CD14-positive monocyte (primary cell): ENCODE measurements around the gene SLC37A1. TPM values are rescaled to one million over a fixed set of nuclear protein-coding genes. Genes with fewer than 3 reads are reported as not detected.

ENCODE experiments used
- DNase-seq, 3 donors: peaks; one replicate each; pipeline ENCODE4 v3.0.0-alpha.2; 2011 to 2022
- H2AFZ ChIP-seq: 2 replicates; pipeline ENCODE4 v1.6.0; 2012; ENCODE audit warnings: mild to moderate bottlenecking, low read depth, low read length, inconsistent platforms; ENCODE audit not compliant: insufficient read depth, poor library complexity, severe bottlenecking
- H3K27ac ChIP-seq, 2 donors: 1 replicate in 1 of 2; 2 replicates in 1 of 2; pipeline ENCODE4 v1.5.1; 2012 to 2013; ENCODE audit warnings: low read length in 2 of 2, control low read depth in 1 of 2, inconsistent platforms in 1 of 2, low read depth in 1 of 2, mild to moderate bottlenecking in 1 of 2
- H3K27me3 ChIP-seq, 2 donors: one replicate each; pipeline versions ENCODE4 v1.6.0 to v1.6.1; 2011 to 2013; ENCODE audit warnings: low read length in 2 of 2; ENCODE audit not compliant: control insufficient read depth in 2 of 2, insufficient read depth in 2 of 2
- H3K36me3 ChIP-seq, 2 donors: replicated peaks in 1 of 2; 1 replicate in 1 of 2; 2 replicates in 1 of 2; pipeline versions ENCODE4 v1.5.1 to v1.6.1; 2012 to 2013; ENCODE audit warnings: low read length in 2 of 2, control low read depth in 1 of 2, inconsistent platforms in 1 of 2, mild to moderate bottlenecking in 1 of 2; ENCODE audit not compliant: insufficient read depth in 2 of 2, control insufficient read depth in 1 of 2
- H3K4me1 ChIP-seq, 2 donors: 1 replicate in 1 of 2; 2 replicates in 1 of 2; pipeline versions ENCODE4 v1.5.1 to v1.6.1; 2012 to 2013; ENCODE audit warnings: low read length in 2 of 2, control low read depth in 1 of 2, inconsistent platforms in 1 of 2, mild to moderate bottlenecking in 1 of 2, moderate library complexity in 1 of 2; ENCODE audit not compliant: insufficient read depth in 2 of 2, control insufficient read depth in 1 of 2
- H3K4me2 ChIP-seq: replicated peaks from 2 replicates; pipeline ENCODE3; 2012; ENCODE audit warnings: low read length, moderate library complexity, mild to moderate bottlenecking; ENCODE audit not compliant: poor library complexity, severe bottlenecking; ENCODE audit errors: extremely low read depth
- H3K4me3 ChIP-seq, 3 experiments: fragments of 200-600 bp in 1 of 3; sonication (generic) in 1 of 3; replicated peaks in 1 of 3; 1 replicate in 2 of 3; 2 replicates in 1 of 3; pipeline ENCODE4 v1.5.1; 2011 to 2013; ENCODE audit warnings: low read length in 3 of 3, mild to moderate bottlenecking in 3 of 3, control low read depth in 2 of 3, low read depth in 2 of 3, inconsistent platforms in 1 of 3, moderate library complexity in 1 of 3
- H3K79me2 ChIP-seq: 2 replicates; pipeline ENCODE4 v1.6.0; 2012; ENCODE audit warnings: mild to moderate bottlenecking, control low read depth, inconsistent platforms, low read length, moderate library complexity; ENCODE audit not compliant: insufficient read depth
- H3K9ac ChIP-seq: 2 replicates; pipeline ENCODE4 v1.6.0; 2017; ENCODE audit warnings: low read length, mild to moderate bottlenecking; ENCODE audit not compliant: insufficient read depth, poor library complexity, severe bottlenecking
- H3K9me3 ChIP-seq, 2 donors: replicated peaks in 1 of 2; 1 replicate in 1 of 2; 2 replicates in 1 of 2; pipeline versions ENCODE4 v1.5.1 to v1.6.1; 2012 to 2013; ENCODE audit warnings: low read length in 2 of 2, control low read depth in 1 of 2; ENCODE audit not compliant: control insufficient read depth in 1 of 2, insufficient read depth in 1 of 2
- H4K20me1 ChIP-seq: 2 replicates; pipeline ENCODE4 v1.6.0; 2012; ENCODE audit warnings: mild to moderate bottlenecking, low read length, control low read depth, moderate library complexity; ENCODE audit not compliant: insufficient read depth
- H3K27ac Mint-ChIP-seq, 7 donors: one replicate each; pipeline ENCODE4 v1.8.0; 2020; ENCODE audit warnings: mild to moderate bottlenecking in 7 of 7, mixed read lengths in 7 of 7, moderate library complexity in 6 of 7, inconsistent platforms in 2 of 7
- H3K27me3 Mint-ChIP-seq, 3 donors: one replicate each; pipeline ENCODE4 v1.8.0; 2021 to 2022; ENCODE audit warnings: low read depth in 3 of 3, mild to moderate bottlenecking in 3 of 3, mixed read lengths in 3 of 3, moderate library complexity in 3 of 3, inconsistent platforms in 1 of 3
- H3K36me3 Mint-ChIP-seq, 2 donors: one replicate each; pipeline ENCODE4 v1.8.0; 2020; ENCODE audit warnings: mixed read lengths in 2 of 2, inconsistent platforms in 1 of 2, mild to moderate bottlenecking in 1 of 2
- H3K4me1 Mint-ChIP-seq: one replicate; pipeline ENCODE4 v1.8.0; 2020; ENCODE audit warnings: mild to moderate bottlenecking, mixed read lengths
- H3K4me3 Mint-ChIP-seq, 2 donors: one replicate each; pipeline ENCODE4 v1.8.0; 2020; ENCODE audit warnings: mild to moderate bottlenecking in 2 of 2, mixed read lengths in 2 of 2, moderate library complexity in 1 of 2
- H3K9me3 Mint-ChIP-seq, 7 donors: one replicate each; pipeline ENCODE4 v1.8.0; 2020 to 2022; ENCODE audit warnings: mixed read lengths in 7 of 7, mild to moderate bottlenecking in 6 of 7, moderate library complexity in 6 of 7, inconsistent platforms in 2 of 7
- CTCF ChIP-seq: fragments of 200-600 bp; IDR thresholded peaks from one replicate; pipeline ENCODE4 v1.8.0; 2022; ENCODE audit warnings: antibody characterized with exemption, mild to moderate bottlenecking
- WGBS: methylation state at CpG from one replicate; pipeline ENCODE4 v1.1.5; 2013; ENCODE audit warnings: missing lambda C conversion rate; ENCODE audit not compliant: insufficient coverage; 5-methylcytosine and 5-hydroxymethylcytosine counted together
- intact Hi-C, 2 donors: fragments of 100-400 bp; cut with micrococcal nuclease; formaldehyde crosslinking; loops; one replicate each; pipeline versions ENCODE4 v1.15.0 to v1.15.1; 2023
- polyA plus RNA-seq, 3 donors: library from polyadenylated mRNA; depleted of rRNA in 1 of 3; unstranded in 2 of 3; stranded (reverse) in 1 of 3; fragments of 300-500 nt in 2 of 3; fragments of >200 nt in 1 of 3; fragmentation: Illumina TruSeq in 2 of 3; gene quantifications; 1 replicate in 2 of 3; 2 replicates in 1 of 3; pipeline ENCODE4 v1.2.3, GENCODE V29; 2012 to 2021

SLC37A1 gene
- polyA plus RNA-seq, 3 donors: 2.7 to 12.4 (median 4.3) TPM

DNA sequence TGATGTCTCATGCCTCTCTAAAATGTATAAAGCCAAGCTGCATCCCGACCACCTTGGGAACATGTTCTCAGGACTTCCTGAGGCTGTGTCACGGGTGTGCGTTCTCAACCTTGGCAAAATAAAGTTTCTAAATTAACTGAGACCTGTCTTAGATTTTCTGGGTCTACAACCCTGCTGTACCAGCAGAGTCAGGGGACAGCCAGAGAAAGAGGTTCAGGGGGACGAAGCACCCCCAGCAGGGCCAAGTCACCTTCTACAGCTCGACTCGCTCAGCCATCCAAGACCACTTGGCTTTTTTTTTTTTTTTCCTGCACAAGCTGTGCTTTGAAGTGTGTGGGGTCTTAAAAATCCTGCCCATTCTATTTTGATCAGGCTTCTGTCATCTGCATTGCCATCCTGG lies 111.3 kb downstream of the SLC37A1 start:
- H3K4me3 ChIP-seq: no peak overlapping the region
- no peak overlapping the region for H3K9ac ChIP-seq
- no peaks in the 10 kb centered on the region for H3K9me3 ChIP-seq
- Mint-ChIP-seq H3K27ac (no peak overlapping the region), H3K9me3 (no peaks in the 10 kb centered on the region), H3K36me3 (no peaks in the 10 kb centered on the region), H3K4me3 (no peak overlapping the region), H3K4me1 (no peaks in the 10 kb centered on the region), H3K27me3 (peaks cover 2 to 9% (median 8%) of the 10 kb centered on the region in 3 donors)
- no peak overlapping the region for H3K27ac ChIP-seq
- TF ChIP-seq CTCF: no peak
- H2AFZ ChIP-seq: no peak overlapping the region
- H3K27me3 ChIP-seq: no peaks in the 10 kb centered on the region
- WGBS: 82% methylated on average over 3 of the region's 6 CpGs
- H4K20me1 ChIP-seq: no peaks in the 10 kb centered on the region
- DNase-seq: no peak
- H3K4me2 ChIP-seq: no peak overlapping the region
- H3K79me2 ChIP-seq: no peaks in the 10 kb centered on the region
- no peaks in the 10 kb centered on the region for H3K4me1 ChIP-seq
- no peaks in the 10 kb centered on the region for H3K36me3 ChIP-seq
- intact Hi-C loops: no loop called here

DNA sequence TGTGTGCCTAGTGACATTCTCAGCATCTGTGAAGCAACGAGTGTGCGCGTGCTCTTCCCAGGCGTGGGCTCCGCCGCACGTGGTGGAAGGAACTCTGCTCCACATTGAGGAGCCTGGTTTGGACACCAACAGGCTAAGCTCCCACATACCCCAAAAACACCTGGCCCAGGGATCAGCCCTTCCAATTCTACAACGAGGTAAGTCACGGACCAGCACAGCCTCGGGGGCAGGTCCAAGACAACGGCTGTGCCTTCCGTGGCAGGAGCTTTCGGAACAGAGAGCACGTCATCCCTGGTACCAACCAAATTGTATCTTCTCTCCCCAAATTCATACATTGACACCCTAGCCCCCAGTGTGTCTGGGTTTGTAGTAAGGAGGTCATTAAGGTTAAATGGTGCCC lies 112.5 kb downstream of the SLC37A1 start:
- Histone ChIP-seq H2AFZ (no peak overlapping the region), H3K79me2 (no peaks in the 10 kb centered on the region), H3K4me2 (no peak overlapping the region), H3K9me3 (no peaks in the 10 kb centered on the region), H3K9ac (no peak overlapping the region), H4K20me1 (no peaks in the 10 kb centered on the region), H3K4me3 (no peak overlapping the region), H3K4me1 (no peaks in the 10 kb centered on the region), H3K27ac (no peak overlapping the region), H3K27me3 (no peaks in the 10 kb centered on the region), H3K36me3 (no peaks in the 10 kb centered on the region)
- H3K4me3 Mint-ChIP-seq: no peak overlapping the region
- 95% methylated on average over 8 of the region's 14 CpGs for WGBS
- TF ChIP-seq CTCF: no peak
- H3K4me1 Mint-ChIP-seq: no peaks in the 10 kb centered on the region
- intact Hi-C loops: no loop called here
- peaks cover 2 to 11% (median 7%) of the 10 kb centered on the region in 3 donors for H3K27me3 Mint-ChIP-seq
- DNase-seq: no peak
- no peaks in the 10 kb centered on the region for H3K9me3 Mint-ChIP-seq
- H3K27ac Mint-ChIP-seq: no peak overlapping the region
- no peaks in the 10 kb centered on the region for H3K36me3 Mint-ChIP-seq
